ENCODE results near the gene ARHGEF11.
"Not testable (repeated sequence)": the region's sequence is repeated elsewhere in the genome, so short reads cannot be mapped to it uniquely, and the experiment has no call there.

The ARHGEF11 gene, protein sequence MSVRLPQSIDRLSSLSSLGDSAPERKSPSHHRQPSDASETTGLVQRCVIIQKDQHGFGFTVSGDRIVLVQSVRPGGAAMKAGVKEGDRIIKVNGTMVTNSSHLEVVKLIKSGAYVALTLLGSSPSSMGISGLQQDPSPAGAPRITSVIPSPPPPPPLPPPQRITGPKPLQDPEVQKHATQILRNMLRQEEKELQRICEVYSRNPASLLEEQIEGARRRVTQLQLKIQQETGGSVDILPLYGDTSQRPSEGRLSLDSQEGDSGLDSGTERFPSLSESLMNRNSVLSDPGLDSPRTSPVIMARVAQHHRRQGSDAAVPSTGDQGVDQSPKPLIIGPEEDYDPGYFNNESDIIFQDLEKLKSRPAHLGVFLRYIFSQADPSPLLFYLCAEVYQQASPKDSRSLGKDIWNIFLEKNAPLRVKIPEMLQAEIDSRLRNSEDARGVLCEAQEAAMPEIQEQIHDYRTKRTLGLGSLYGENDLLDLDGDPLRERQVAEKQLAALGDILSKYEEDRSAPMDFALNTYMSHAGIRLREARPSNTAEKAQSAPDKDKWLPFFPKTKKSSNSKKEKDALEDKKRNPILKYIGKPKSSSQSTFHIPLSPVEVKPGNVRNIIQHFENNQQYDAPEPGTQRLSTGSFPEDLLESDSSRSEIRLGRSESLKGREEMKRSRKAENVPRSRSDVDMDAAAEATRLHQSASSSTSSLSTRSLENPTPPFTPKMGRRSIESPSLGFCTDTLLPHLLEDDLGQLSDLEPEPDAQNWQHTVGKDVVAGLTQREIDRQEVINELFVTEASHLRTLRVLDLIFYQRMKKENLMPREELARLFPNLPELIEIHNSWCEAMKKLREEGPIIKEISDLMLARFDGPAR (N-terminal part only)

DNA sequence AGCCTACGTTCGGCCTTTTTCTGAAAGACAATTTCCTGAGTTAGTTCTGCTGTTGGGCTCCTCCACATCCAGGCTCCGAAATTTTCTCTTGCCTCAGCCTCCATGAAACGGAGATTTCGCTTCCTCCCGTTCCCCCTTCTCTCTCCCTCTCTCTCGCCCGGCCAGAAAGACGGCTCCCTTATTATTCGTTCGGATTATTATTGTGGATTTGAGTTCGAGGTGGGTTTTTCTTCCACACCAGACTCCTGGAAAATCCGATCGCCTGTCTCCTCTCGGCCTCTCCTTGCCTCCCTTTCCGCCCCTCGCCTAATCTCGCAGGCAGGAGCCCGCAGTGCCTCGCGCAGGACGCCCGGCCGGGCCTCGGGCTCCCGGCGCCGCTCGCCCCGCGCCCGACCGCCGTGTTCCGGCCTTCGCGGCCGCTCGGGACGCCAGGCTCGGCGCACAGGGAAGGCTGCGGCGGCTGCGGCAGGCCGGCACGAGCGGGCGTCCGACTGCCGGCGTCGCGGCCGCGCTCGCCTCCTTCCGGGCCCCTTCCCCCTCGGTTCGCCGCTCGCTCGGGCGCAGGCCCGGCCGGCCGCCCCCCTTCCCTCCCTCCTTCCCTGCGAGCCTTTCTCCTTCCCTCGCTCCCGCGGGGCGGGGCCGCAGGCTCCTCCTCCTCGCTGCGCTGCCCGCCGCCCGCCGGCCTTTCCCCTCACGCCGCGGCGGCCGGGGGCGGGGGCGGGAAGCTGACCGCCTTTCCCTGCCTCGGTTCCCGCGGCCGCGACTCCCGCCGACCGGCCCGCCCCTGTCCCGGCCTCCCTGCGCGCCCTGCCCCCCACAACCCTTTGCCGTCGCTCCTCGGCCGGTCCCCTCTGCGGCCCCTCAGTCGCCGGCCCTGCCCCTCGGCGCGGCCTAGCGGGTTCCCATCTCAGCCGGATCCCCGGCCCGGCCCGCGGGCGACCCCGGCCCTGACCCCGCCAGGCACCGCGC, at the start of gene ARHGEF11:
Gene ARHGEF11, minus strand, starts transcription at position 493 of the 969 bp plus-strand sequence. CDS start 1,412 bp downstream, outside the sequence.
- no peak for DNase-seq (ENCODE audit: low read depth in 2 of 2)

DNA sequence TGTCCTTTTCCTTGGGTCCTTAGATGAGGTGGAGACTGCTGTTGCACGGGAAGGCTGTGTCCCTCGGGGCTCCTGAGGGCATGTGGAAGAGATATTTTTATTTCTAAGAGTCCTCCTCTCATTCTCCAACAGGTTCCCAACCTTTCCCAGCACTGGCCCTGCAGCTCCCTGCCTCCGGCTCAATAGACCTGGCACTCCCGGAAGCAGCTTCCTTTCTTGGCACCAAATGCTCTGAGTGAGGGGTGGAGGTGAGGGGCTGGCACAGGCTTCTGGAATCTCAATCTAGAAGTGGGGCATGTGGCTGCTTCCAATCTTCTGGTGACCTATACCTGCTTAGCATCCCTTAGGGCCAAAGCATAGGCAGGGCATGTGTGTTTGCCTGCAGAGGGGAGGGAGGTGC, 49.5 kb upstream of the ARHGEF11 start:
- DNase-seq (ENCODE audit: low read depth in 2 of 2): no peak

DNA sequence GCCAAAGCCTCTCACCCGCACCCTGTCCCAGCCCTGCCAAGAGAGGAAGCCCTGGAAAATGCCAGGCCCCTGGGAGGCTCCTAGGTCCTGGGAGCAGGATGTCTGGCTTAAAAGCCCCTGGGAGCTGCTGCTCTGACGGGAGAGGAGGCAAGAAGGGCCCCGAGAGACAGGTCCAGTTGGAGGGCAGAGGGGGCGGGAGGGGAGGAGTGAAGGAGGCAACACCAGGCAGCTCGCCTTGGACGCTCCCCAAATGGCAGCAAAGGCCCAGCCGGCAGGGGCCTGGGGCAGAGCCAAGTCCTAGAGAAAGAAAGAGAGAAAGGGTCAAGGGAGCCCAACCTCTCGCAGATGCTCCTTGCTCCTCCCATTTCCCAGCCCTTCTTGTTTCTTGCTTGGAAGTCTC, 47.3 kb upstream of the ARHGEF11 start:
- DNase-seq (ENCODE audit: low read depth in 2 of 2): no peak

DNA sequence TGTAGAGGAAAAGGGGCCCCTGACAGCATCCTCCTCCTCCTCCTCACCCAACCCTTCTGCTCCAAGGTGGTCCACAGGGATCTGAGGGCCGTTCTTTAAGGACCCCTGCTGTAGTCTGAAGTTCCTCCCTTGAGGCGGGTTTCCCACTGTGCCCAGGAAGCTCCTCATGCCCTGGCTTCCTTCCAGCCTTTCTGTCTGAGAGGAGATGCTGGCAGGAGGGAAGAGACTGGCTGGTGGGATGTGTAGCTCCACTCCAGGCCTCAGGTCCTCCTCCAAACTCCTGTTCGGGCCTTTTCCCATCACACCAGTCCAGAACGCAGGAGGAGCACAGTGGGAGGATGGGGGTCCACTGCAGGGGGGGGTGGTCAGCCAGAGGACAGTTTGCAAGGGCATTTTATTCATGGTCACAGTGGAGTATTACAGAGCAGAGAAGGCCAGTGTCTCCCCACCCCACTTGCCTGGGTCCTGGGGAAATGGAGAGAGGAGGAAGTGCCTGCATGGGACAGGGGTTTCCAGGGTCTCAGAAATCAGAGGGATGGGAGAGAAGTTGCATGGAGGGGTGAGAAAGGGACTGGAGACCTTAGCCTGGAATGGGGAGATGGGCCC, 46.2 kb upstream of the ARHGEF11 start:
- no peak for DNase-seq (ENCODE audit: low read depth in 2 of 2)

DNA sequence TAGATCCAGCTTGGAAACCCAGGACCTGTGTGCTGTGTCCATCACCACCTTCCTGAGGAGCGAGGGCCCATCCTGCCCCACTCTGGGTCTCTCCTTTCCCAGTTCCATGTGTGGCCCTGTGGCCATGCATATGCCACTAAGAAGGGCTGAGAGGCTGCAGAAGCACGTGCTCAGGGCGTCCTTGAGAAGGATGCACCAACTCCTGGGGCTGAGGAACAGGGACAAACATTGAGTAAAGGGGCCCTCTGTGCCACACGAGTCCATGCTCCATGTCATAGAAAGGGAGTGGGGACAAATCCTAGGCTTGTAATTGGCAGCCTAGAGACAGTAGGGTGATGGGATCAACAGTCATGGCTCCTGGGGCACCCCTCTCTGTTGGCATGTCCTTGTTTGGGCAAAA, 45.6 kb upstream of the ARHGEF11 start:
- DNase-seq (ENCODE audit: low read depth in 2 of 2): no peak

DNA sequence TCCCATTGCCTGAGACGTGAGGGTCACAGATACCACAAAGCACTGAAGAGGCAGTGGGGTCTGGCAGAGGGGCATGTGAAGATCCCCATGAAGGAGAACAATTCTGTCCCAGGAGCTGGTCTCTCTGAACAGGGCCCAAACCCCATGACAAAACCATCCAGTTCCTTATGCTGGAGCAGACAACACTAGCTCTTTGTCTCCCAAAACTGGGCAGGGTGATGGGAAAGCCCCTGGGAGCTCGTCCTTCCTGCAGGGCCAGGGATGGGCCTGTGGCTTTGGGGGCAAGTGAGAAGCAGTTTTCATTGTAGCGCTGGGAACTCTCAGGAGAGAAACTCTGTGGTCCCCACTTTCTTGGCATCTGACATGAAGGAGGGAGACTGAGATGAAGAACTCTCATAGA, 45.2 kb upstream of the ARHGEF11 start:
- no peak for DNase-seq (ENCODE audit: low read depth in 2 of 2)

DNA sequence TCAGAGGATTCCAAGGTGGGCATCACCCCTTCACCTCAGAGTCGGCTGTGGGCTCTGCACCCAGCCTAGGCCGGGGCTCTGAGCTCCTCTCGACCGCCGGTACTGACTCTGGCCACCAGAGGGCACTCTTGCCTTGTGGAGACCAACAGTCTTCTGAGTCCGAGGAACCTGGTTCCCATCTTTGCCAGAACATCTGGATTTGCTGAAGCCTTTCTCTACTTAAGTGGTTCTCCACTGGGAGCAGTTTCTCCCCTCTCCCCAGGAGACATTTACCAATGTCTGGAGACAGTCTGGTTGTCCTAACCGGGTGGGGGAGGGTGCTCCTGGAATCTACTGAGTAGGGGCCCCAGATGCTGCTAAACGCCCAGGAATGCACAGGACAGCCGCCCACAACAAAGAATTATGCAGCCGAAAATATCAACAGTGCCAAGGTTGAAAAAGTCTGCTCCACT, 44.7 kb upstream of the ARHGEF11 start:
- peak; percentile 85 to 89 for DNase-seq (ENCODE audit: low read depth in 2 of 2)

DNA sequence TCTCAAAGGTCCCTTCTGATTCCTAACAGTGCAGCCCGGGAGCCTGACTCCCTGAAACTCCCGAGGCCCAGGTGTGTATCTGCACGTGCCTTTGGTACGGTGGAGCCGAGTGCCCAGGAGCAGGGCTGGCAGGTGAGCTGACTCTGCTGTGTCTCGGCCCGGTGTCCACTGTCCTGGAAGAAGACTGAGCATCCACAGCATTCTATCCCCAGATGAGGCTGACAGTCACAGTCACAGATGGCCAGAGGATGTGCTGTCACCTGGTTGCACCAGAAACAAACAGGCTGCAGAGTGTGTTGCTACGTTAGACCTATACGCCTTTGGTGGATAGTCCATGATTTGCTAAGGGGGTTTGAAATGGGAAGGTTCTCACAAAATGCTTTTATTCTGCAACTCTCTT, 44.2 kb upstream of the ARHGEF11 start:
- no peak for DNase-seq (ENCODE audit: low read depth in 2 of 2)

DNA sequence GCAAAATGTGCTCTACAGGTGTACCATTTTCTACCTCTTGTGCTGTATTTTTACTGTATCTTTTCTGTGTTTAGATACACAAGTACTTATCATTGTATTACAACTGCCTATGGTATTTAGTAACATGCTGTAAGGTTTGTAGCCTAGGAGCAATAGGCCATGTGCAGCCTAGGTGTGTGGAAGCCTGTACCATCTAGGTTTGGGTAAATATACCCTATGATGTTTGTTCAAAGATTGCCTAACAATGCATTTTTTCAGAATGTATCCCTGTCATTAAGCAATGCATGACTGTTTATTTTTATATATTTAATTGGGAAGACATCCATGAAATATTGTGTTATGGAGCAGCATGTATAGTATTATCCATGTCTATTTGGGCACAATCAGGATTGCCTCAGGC, 43.1 kb upstream of the ARHGEF11 start:
- DNase-seq (ENCODE audit: low read depth in 2 of 2): no peak

DNA sequence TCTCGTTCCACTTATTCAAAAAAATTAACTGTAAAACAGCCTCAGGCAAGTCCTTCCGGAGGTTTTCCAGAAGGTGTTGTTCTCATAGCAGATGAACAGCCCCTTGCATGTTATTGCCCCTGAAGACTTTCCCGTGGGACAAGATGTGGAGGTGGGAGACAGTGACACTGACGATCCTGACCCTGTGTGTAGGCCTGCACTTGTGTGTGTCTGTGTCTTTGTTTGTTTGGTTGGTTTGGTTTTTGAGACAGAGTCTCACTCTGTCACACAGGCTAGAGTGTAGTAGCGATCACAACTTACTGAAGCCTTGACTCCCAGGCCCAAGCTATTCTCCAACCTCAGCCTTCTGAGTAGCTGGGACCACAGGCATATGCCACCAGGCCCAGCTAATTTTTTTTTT, 41.5 kb upstream of the ARHGEF11 start:
- DNase-seq (ENCODE audit: low read depth in 2 of 2): no peak

DNA sequence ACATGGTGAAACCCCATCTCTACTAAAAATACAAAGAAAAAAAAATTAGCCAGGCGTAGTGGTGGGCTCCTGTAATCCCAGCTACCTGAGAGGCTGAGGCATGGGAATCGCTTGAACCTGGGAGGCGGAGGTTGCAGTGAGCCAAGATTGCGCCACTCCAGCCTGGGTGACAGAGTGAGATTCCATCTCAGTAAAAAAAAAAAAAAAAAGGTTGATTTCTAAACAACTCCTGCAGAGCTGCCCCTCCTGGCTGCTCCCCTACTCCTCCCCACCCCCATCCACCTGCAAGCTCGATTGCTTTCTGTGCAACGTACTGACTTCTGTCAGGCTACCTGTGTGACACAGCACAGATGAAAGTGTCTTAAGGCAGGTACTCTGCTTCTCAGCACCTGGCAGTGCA, 40.8 kb upstream of the ARHGEF11 start:
- no peak for DNase-seq (ENCODE audit: low read depth in 2 of 2)

DNA sequence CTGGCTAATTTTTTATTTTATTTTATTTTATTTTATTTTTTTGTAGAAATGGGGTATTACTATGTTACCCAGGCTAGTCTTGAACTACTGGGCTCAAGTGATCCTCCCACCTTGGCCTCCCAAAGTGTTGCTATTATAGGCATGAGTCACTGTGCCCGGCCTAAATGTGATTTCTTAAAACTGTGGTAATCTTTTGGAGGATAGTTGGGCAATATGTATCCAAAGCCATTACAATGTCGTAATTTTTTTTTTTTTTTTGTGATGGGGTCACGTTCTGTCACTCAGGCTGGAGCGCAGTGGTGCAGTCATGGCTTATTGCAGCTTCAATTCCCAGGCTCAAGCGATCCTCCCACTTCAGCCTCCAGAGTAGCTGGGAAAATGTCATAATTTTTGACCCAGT, 39.9 kb upstream of the ARHGEF11 start:
- DNase-seq (ENCODE audit: low read depth in 2 of 2): no peak

DNA sequence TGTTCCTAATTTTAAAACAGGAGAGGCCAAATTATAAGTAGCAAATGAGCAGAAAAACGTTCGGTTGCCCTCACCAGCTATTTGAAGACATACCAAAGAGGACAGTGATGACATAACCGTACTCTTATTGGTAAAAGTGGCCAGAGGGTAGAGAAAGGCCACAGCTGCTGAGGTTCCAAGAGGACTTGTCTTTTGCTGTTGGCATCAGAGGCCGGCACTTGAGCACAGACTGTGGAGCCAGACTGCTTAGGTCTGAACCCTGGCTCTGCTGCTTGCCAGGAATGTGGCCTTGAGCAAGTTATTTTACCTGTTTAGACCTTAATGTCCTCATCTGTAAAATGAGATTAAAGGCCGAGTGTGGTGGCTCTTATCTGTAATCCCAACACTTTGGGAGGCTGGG, 39.2 kb upstream of the ARHGEF11 start:
- DNase-seq (ENCODE audit: low read depth in 2 of 2): no peak

DNA sequence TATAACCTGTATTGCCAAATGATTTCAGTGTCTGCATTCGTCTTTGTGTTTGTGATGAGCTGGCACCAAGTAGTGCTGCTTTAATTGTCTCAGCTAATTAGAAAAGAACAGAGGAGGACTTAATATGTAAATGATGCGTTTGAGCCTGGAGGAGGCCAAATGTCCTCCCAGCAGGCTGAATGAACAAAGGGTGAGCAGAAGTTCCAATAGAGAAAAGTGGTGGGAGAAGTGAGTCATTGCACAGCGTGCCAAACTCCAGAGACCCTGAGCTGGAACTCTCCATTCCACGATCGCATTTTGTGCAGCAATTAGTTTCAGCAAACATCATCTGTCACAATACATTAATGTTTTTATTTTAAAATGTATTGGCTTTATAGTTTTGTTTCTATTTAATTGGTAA, 36.2 kb upstream of the ARHGEF11 start:
- no peak for DNase-seq (ENCODE audit: low read depth in 2 of 2)

DNA sequence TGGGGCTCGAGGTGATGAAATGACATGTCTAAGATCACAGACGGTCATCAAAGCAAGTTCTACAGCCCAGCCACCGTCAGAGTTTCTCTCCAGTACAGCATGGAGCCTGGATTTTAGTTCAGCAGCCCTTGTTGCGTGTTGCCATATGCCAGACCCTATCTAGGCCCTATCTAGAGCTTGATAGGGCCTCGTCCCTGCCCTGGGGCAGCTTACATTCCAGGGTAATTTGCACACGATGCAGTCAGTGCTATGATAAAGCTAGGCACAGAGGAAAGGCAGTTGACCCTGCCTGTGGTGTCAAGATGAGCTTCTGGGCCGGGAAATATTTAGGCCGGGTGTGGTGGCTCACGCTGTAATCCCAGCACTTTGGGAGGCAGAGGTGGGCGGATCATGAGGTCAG, 35.2 kb upstream of the ARHGEF11 start:
- no peak for DNase-seq (ENCODE audit: low read depth in 2 of 2)

DNA sequence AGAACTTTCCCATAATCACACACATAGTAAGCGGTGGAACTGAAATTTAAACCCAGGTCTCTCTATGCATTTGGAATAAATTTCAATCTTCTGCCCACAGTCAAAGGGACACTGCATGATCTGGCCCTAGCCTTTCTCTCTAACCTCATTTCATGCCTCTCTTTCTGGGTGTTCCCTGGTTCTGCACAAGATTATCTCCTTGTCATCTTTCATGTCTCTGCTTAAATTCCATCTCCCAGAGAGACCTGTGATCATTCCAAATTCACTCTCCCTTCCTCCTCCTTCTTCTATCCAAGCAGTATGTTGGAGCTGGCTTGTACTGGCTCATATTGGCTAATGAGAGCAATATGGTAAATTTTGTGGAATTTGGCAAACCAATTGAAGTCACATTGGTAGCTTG, 31.9 kb upstream of the ARHGEF11 start:
- DNase-seq (ENCODE audit: low read depth in 2 of 2): no peak

DNA sequence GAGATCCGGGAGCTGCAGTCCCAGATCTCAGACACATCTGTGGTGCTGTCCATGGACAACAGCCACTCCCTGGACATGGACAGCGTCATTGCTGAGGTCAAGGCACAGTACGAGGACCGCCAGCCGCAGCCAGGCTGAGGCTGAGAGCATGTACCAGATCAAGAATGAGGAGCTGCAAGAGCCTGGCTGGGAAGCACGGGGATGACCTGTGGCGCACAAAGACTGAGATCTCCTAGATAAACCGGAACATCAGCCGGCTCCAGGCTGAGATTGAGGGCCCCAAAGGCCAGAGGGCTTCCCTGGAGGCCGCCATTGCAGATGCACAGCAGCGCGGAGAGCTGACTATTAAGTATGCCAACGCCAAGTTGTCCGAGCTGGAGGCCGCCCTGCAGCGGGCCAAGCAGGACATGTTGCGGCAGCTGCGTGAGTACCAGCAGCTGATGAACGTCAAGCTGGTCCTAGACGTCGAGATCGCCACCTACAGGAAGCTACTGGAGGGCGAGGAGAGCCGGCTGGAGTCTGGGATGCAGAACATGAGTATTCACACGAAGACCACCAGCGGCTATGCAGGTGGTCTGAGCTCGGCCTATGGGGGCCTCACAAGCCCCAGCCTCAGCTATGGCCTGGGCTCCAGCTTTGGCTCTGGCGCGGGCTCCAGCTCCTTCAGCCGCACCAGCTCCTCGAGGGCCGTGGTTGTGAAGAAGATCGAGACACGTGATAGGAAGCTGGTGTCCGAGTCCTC, 28.6 kb upstream of the ARHGEF11 start:
- peak in 1 of 2 donors; percentile 9 for DNase-seq (ENCODE audit: low read depth in 2 of 2)

DNA sequence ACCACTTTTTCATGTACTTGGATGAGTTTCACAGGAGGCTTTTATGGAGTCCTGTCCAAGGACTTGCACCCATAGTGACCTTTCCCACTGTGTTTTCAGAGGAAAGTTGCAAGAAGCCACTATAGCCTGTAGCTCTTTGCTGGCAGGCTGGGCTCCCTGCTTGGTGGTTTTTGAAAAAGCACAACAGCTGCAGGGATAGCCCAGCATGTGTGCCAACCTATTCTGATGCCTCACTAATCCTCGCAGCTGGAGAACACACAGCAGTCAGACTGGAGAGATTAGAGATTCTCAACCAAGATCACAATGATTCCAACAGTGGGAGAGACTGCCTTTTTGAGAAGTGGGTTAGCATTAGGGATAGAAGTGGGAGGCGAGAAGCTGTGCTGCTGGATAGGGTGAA, 24.1 kb upstream of the ARHGEF11 start:
- DNase-seq (ENCODE audit: low read depth in 2 of 2): no peak

DNA sequence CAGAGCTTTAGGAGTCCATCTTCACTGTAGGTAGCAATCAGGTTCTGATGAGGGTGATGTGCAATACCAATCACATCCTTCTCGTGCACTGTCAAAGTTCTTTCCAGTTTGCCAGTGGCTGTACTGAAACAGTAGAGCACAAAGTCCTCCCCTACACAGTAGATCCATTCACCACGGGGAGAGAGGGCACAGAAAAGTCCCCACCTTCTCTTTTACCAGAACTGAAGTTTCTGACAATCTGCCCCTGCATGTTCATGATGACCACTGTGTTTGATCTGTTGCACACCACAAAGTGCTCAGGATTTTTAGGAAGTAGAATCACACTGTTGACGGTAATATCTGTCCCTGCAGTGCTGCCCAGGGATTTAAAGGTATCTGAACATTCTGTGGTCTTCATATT, 13.7 kb upstream of the ARHGEF11 start:
- DNase-seq (ENCODE audit: low read depth in 2 of 2): not testable (repeated sequence)

DNA sequence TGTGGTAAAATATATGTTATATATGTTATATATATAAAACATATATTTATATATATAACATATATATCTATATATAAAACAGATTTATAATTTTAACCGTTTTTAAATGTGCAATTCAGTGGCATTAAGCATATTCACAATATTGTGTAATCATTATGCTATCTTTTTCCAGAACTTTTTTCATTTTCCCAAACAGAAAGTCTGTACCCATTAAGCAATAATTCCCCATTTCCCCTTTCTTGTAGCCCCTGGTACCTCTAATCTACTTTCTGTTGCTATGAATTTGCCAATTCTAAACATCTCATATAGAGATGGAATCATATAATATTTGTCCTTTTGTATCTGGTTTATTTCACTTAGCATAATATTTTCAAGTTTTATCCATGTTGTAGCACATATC, 10.7 kb upstream of the ARHGEF11 start:
- DNase-seq (ENCODE audit: low read depth in 2 of 2): no peak

DNA sequence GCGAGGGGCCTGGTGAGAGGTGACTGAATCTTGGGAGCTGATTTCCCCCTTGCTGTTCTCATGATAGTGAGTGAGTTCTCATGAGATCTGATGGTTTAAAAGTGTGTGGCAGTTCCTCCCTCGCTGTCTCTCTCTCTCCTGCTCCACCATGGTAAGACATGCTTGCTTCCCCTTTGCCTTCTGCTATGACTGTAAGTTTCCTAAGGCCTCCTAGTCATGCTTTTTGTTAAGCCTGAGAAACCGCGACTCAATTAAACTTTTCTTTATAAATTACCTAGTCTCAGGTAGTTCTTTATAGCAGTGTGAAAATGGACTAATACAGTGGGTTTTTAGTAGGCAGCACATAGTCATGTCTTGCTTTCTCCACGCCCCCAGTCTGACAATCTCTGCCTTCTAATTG, 10.2 kb upstream of the ARHGEF11 start:
- not testable (repeated sequence) for DNase-seq (ENCODE audit: low read depth in 2 of 2)

Data from activated CD4-positive, alpha-beta T cell treated with anti-CD3 and anti-CD28 coated beads for 24 hours (primary cell).